Neural progenitor cell (in vitro differentiated cells): Measurements from ENCODE around the gene RBM19. TPM values are rescaled to one million over a fixed set of nuclear protein-coding genes. Genes with fewer than 3 reads are reported as not detected.

ENCODE experiments used
- DNase-seq: peaks from one replicate; pipeline ENCODE4 v3.0.0-alpha.2; 2016; ENCODE audit warnings: low spot score
- H2AFZ ChIP-seq: fragments of 200-600 bp; sonication (generic); replicated peaks from 2 replicates; pipeline ENCODE4 v1.6.1; 2016; ENCODE audit warnings: antibody characterized with exemption
- H3F3A ChIP-seq: fragments of 200-600 bp; sonication (generic); 2 replicates; pipeline ENCODE4 v1.6.1; 2016; ENCODE audit warnings: antibody characterized with exemption, low read depth
- H3K27ac ChIP-seq: fragments of 200-600 bp; sonication (generic); 2 replicates; pipeline ENCODE4 v1.5.1; 2016; ENCODE audit warnings: mild to moderate bottlenecking
- H3K27me3 ChIP-seq: fragments of 200-600 bp; sonication (generic); 2 replicates; pipeline ENCODE4 v1.6.1; 2016; ENCODE audit warnings: mild to moderate bottlenecking, moderate library complexity
- H3K36me3 ChIP-seq: fragments of 200-600 bp; sonication (generic); 2 replicates; pipeline ENCODE4 v1.5.1; 2016
- H3K4me1 ChIP-seq: fragments of 200-600 bp; sonication (generic); 2 replicates; pipeline ENCODE4 v1.6.1; 2016; ENCODE audit warnings: mixed run types
- H3K4me2 ChIP-seq: fragments of 200-600 bp; sonication (generic); 2 replicates; pipeline ENCODE4 v1.6.1; 2016
- H3K4me3 ChIP-seq: fragments of 200-600 bp; sonication (generic); 2 replicates; pipeline ENCODE4 v1.5.1; 2016
- H3K79me2 ChIP-seq: fragments of 200-600 bp; sonication (generic); 2 replicates; pipeline ENCODE4 v1.6.1; 2016; ENCODE audit warnings: low read depth
- H3K9ac ChIP-seq: fragments of 200-600 bp; sonication (generic); 2 replicates; pipeline ENCODE4 v1.6.1; 2016
- H3K9me3 ChIP-seq: fragments of 200-600 bp; sonication (generic); 2 replicates; pipeline ENCODE4 v1.5.1; 2016; ENCODE audit warnings: low read depth
- H4K20me1 ChIP-seq: fragments of 200-600 bp; sonication (generic); 2 replicates; pipeline ENCODE4 v1.6.1; 2016; ENCODE audit warnings: low read depth
- H3K27ac Mint-ChIP-seq: 3 replicates; pipeline ENCODE4 v1.8.0; 2021; ENCODE audit warnings: mixed read lengths
- H3K27me3 Mint-ChIP-seq: 2 replicates; pipeline ENCODE4 v1.8.0; 2022; ENCODE audit warnings: low read depth, mild to moderate bottlenecking, inconsistent platforms, moderate library complexity, mixed read lengths; ENCODE audit not compliant: insufficient read depth
- H3K36me3 Mint-ChIP-seq: 3 replicates; pipeline ENCODE4 v1.8.0; 2021; ENCODE audit warnings: mixed read lengths
- H3K4me1 Mint-ChIP-seq: 3 replicates; pipeline ENCODE4 v1.8.0; 2021; ENCODE audit warnings: mixed read lengths
- H3K4me3 Mint-ChIP-seq: 3 replicates; pipeline ENCODE4 v1.8.0; 2021; ENCODE audit warnings: mild to moderate bottlenecking, moderate library complexity, mixed read lengths
- H3K9me3 Mint-ChIP-seq: 3 replicates; pipeline ENCODE4 v1.8.0; 2020; ENCODE audit warnings: mixed read lengths
- CTCF ChIP-seq: fragments of 200-600 bp; sonication (generic); IDR thresholded peaks from 2 replicates; pipeline ENCODE4 v1.5.1; 2017; ENCODE audit warnings: antibody characterized with exemption, mild to moderate bottlenecking
- EZH2 ChIP-seq: fragments of 200-600 bp; sonication (generic); IDR thresholded peaks from 2 replicates; pipeline ENCODE4 v1.6.1; 2017; ENCODE audit warnings: antibody characterized with exemption, mild to moderate bottlenecking, moderate library complexity
- EZH2phosphoT487 ChIP-seq: fragments of 200-600 bp; sonication (generic); IDR thresholded peaks from 2 replicates; pipeline ENCODE4 v1.6.1; 2017; ENCODE audit warnings: antibody characterized with exemption
- total RNA-seq: library from RNA; depleted of rRNA; stranded (reverse); fragments of >200 nt; gene quantifications from 2 replicates; pipeline ENCODE4 v1.2.3, GENCODE V29; 2015; ENCODE audit warnings: low replicate concordance

RBM19 gene
- total RNA-seq, 1 donor from 2014 or later = 23.5 TPM

GRCh38 chr12:113873740-113874139 is 92.4 kb downstream of the RBM19 start:
- Mint-ChIP-seq H3K9me3 (peaks cover 7% of the 10 kb centered on the region), H3K27me3 (peaks cover 6% of the 10 kb centered on the region), H3K4me3 (no peak overlapping the region), H3K36me3 (peaks cover 5% of the 10 kb centered on the region), H3K27ac (peak overlapping the region; percentile 96), H3K4me1 (peaks cover 46% of the 10 kb centered on the region)
- Histone ChIP-seq H3K4me3 (no peak overlapping the region), H3K4me2 (no peak overlapping the region), H3K79me2 (no peaks in the 10 kb centered on the region), H3K9ac (no peak overlapping the region), H3K9me3 (no peaks in the 10 kb centered on the region), H2AFZ (no peak overlapping the region), H3K36me3 (no peaks in the 10 kb centered on the region), H4K20me1 (no peaks in the 10 kb centered on the region), H3K27ac (no peak overlapping the region), H3F3A (peaks cover 14% of the 10 kb centered on the region), H3K27me3 (no peaks in the 10 kb centered on the region), H3K4me1 (peaks cover 27% of the 10 kb centered on the region)
- TF ChIP-seq EZH2phosphoT487 (no peak), EZH2 (no peak), CTCF (no peak)
- no peak for DNase-seq

- H3K36me3 Mint-ChIP-seq = peaks cover 5% of the 10 kb centered on the region
- peaks cover 52% of the 10 kb centered on the region for H3K4me1 Mint-ChIP-seq
- Histone ChIP-seq H3K4me2 (no peak overlapping the region), H3K27me3 (no peaks in the 10 kb centered on the region), H3K4me1 (peaks cover 27% of the 10 kb centered on the region), H3K79me2 (no peaks in the 10 kb centered on the region), H3K4me3 (no peak overlapping the region), H3K9ac (no peak overlapping the region), H3F3A (peaks cover 14% of the 10 kb centered on the region), H3K36me3 (no peaks in the 10 kb centered on the region), H4K20me1 (no peaks in the 10 kb centered on the region), H2AFZ (no peak overlapping the region), H3K27ac (no peak overlapping the region), H3K9me3 (no peaks in the 10 kb centered on the region)
- DNase-seq = no peak
- no peak for TF ChIP-seq EZH2phosphoT487
- no peak for TF ChIP-seq EZH2
- TF ChIP-seq CTCF = no peak
- H3K27me3 Mint-ChIP-seq = peaks cover 6% of the 10 kb centered on the region
- no peak overlapping the region for H3K4me3 Mint-ChIP-seq
- H3K9me3 Mint-ChIP-seq = peaks cover 7% of the 10 kb centered on the region
- H3K27ac Mint-ChIP-seq = peak overlapping the region; percentile 79
Measured at GRCh38 chr12:113870890-113871289, 95.2 kb downstream of the RBM19 start.

GRCh38 chr12:113870035-113870434 is 96.1 kb downstream of the RBM19 start:
- Mint-ChIP-seq H3K36me3 (peaks cover 5% of the 10 kb centered on the region), H3K4me1 (peaks cover 45% of the 10 kb centered on the region), H3K9me3 (peaks cover 7% of the 10 kb centered on the region), H3K27me3 (peaks cover 2% of the 10 kb centered on the region), H3K27ac (peak overlapping the region; percentile 36), H3K4me3 (no peak overlapping the region)
- Histone ChIP-seq H4K20me1 (no peaks in the 10 kb centered on the region), H3F3A (peaks cover 14% of the 10 kb centered on the region), H3K9ac (no peak overlapping the region), H3K27me3 (no peaks in the 10 kb centered on the region), H3K4me2 (peak overlapping the region; percentile 8), H3K9me3 (no peaks in the 10 kb centered on the region), H3K79me2 (no peaks in the 10 kb centered on the region), H3K27ac (no peak overlapping the region), H3K4me1 (peaks cover 27% of the 10 kb centered on the region), H3K36me3 (no peaks in the 10 kb centered on the region), H2AFZ (no peak overlapping the region), H3K4me3 (no peak overlapping the region)
- DNase-seq = no peak
- no peak for TF ChIP-seq CTCF
- no peak for TF ChIP-seq EZH2phosphoT487
- no peak for TF ChIP-seq EZH2
